Fibroblast of peridontal ligament (primary cell): ENCODE results near the gene KLF15.

Experiments
- DNase-seq: peaks from one replicate; pipeline ENCODE4 v3.0.0-alpha.2; 2010; ENCODE audit errors: extremely low read depth

The KLF15 gene

GRCh38 chr3:126360714-126361060 lies 3.5 kb upstream of the KLF15 start:
- no peak for DNase-seq

- no peak for DNase-seq
Measured at GRCh38 chr3:126360046-126360713, 3.0 kb upstream of the KLF15 start.

GRCh38 chr3:126358816-126359181 lies 1.6 kb upstream of the KLF15 start:
- no peak for DNase-seq

- no peak for DNase-seq
Measured at GRCh38 chr3:126358038-126358815, 1.0 kb upstream of the KLF15 start.

- DNase-seq: no peak
Measured at GRCh38 chr3:126356373-126357264, 589 bp downstream of the KLF15 start.

GRCh38 chr3:126355777-126356372 lies 1.3 kb downstream of the KLF15 start:
- DNase-seq: peak; percentile 62

- DNase-seq: no peak
Measured at GRCh38 chr3:126355251-126355650, 2.0 kb downstream of the KLF15 start.

- no peak for DNase-seq
Measured at GRCh38 chr3:126354776-126355175, 2.4 kb downstream of the KLF15 start.

- no peak for DNase-seq
Measured at GRCh38 chr3:126353694-126354321, 3.4 kb downstream of the KLF15 start.

GRCh38 chr3:126352476-126353454 lies 4.4 kb downstream of the KLF15 start:
- DNase-seq: no peak

GRCh38 chr3:126351771-126352475 lies 5.3 kb downstream of the KLF15 start:
- no peak for DNase-seq

GRCh38 chr3:126351086-126351770 lies 6.0 kb downstream of the KLF15 start:
- no peak for DNase-seq

- no peak for DNase-seq
Measured at GRCh38 chr3:126350502-126351085, 6.6 kb downstream of the KLF15 start.

- DNase-seq: no peak
Measured at GRCh38 chr3:126349611-126350501, 7.4 kb downstream of the KLF15 start.

GRCh38 chr3:126349071-126349470 lies 8.1 kb downstream of the KLF15 start:
- no peak for DNase-seq

- DNase-seq: no peak
Measured at GRCh38 chr3:126348308-126348920, 8.8 kb downstream of the KLF15 start.

- DNase-seq: no peak
Measured at GRCh38 chr3:126347543-126348161, 9.6 kb downstream of the KLF15 start.
